ENCODE data around the gene PHACTR3.

Gene PHACTR3

GRCh38 chr20:59676126-59676850, 71.9 kb downstream of the PHACTR3 start:
- peak; percentile 42 for DNase-seq

- DNase-seq = peak; percentile 87
These were observed 72.5 kb downstream of the PHACTR3 start for GRCh38 chr20:59676851-59677182.

DNA sequence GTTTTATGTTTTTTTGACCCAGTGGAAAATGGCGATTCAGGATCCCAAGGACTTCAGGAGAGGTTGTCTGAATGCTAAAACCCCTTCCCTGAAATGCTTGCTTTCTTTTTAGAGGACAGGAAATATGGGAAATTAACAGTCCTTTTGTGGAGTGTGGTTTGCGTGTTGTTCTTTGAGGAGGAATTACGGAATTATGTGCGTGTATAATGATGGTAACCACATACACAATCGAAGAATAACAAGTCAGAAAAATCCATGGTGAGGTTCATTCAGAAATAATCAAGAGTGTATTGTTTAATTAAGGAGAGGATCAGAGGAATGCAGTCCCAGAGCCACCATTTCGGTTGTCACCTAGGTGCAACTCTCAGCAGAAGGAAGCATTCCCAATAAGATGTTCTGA, 73.2 kb downstream of the PHACTR3 start:
- no peak for DNase-seq

DNA sequence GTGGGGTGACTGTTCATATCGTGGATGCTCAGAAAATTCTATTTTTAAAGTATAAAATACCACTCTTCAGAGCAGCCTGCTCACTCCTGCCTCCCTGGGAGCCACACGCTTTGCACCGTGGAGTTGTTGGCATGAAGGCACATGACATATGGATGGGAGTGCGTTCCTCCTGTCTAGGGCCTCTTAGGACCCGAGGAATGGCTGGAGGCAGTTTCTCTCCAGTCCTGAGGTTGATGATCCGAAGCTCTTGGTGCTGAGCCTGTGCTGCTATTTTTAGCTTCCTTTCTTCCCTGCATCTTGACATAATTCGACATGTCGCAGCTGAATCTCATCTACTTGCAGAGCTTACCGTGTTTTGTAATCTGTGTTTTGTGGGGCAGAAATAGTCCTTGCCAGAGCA, 73.9 kb downstream of the PHACTR3 start:
- DNase-seq = peak; percentile 89

- peak; percentile 40 for DNase-seq
These were observed 74.6 kb downstream of the PHACTR3 start for GRCh38 chr20:59678951-59679350.

DNA sequence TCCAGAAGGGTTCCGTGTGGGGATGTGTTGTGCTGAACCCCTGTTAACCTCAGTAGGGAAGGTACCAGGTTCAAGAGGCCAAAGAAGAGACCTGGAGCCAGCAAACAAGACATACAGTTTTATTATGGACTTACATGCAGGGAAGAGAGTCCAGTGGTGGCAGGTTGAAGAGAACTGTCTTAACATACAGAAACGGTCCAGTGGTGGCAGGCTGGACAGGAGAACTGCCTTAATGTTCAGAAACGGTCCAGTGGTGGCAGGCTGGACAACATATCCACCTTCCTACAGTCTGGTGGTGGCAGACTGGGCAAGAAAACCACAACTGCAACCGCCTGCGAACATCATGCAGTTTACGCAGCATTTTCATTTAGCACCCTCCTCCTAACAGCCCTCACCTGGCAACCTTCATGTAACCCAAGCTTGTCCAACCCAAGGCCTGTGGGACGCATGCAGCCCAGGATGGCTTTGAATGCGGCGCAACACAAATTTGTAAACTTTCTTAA, 75.9 kb downstream of the PHACTR3 start:
- no peak for DNase-seq

DNA sequence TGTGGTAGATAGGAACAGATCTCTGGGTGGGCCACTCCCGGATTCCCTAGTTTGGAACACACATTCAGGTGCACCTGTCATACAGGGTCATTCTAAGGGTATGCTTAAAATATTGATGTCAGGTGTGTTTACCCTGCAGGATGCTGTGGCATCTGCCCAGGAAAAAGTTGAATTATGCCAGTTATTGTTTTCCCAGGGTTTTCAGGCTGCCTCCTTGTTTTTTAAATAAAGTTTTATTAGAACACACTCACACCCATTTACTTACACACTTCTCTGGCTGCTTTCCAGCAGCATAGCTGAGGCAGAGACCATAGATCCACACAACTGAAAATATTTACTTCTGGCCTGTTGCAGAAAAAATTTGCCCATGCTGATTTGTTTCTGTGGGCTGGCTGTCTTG, 76.5 kb downstream of the PHACTR3 start:
- DNase-seq = no peak

DNA sequence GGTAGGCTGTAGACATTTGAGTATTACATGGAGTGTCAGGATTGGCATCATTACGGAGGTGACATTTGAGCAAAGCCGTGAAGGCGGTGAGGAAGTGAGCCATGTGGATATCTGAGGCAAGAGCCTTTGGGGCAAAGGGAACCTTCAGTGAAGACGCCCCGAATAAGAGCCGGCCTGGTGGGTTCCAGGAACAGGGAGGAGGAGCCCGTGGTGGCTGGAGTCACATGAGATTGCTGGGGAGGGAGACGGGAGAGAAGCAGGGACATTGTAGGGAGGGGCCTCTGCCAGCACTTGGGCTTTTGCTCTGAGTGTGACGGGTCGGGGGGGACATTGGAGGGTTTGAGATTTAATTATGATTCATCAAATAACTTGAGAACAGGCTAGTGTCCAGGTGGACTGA, 78.3 kb downstream of the PHACTR3 start:
- DNase-seq = no peak

GRCh38 chr20:59683181-59683580, 78.8 kb downstream of the PHACTR3 start:
- no peak for DNase-seq

DNA sequence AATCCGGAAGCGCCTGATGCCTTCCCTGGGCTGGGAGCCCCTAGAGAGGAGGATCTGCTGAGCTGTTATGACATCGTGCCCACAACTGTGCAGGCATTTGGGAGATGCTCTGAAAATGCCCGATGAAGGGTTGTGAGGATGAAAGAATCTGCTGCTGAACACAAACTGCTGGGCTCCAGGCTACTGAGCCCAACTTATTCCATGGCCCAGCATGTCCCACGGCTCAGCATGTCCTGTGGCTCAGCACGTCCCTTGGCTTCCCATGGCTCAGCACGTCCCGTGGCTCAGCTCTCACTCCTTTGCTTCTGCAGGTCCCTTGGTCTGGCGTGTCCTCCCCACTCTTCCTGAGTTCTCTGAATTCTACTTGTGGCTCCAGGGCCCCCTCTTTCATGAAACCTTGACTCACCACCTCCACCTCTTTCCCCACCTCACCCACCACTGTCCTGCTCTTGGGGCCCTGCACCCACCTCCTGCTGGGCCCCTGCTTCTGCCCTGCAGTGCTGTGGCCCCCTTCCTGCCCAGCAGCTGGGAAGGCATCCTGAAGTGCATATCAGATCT, 80.4 kb downstream of the PHACTR3 start:
- no peak for DNase-seq

- no peak for DNase-seq
These were observed 82.3 kb downstream of the PHACTR3 start for GRCh38 chr20:59686404-59687346.

GRCh38 chr20:59688356-59688755, 84.0 kb downstream of the PHACTR3 start:
- no peak for DNase-seq

DNA sequence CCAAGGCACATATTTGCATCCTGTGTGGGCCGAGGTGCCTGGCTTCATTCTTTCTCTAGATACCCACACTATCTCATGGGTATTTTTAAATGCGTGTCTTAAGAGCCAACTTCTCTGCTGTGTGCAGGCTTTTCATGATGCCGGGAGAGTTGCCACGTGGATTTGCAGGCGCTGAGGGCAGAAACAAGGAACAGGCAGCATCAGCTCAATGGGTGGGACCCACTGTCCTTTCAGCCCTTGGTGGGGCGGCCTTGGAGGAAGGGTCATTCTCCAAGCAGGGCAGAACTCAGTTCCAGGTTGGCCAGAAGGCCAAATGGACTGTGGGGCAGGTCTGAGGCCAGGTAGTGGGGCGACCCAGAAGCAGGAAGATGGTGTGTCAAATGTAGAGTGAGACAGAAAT, 84.7 kb downstream of the PHACTR3 start:
- DNase-seq = no peak

DNA sequence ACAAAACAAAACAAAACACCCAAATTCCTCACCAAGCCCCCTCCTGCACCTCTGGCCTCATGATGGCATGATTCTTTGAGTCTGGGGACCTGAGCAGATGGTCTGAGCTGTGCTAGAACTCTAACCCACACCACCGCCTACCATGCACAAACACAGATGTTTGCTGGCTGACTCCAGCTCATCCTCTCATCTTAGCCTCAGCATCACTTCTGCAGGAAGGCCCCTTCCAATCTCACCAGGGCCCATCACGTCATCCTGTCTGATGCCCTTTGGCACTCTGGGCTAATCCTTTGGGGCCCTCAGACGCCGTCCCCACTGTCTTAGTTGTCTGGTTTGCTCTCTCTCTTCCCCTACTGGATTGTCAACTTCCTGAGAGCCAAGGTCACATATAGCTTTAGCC, 85.8 kb downstream of the PHACTR3 start:
- no peak for DNase-seq

DNA sequence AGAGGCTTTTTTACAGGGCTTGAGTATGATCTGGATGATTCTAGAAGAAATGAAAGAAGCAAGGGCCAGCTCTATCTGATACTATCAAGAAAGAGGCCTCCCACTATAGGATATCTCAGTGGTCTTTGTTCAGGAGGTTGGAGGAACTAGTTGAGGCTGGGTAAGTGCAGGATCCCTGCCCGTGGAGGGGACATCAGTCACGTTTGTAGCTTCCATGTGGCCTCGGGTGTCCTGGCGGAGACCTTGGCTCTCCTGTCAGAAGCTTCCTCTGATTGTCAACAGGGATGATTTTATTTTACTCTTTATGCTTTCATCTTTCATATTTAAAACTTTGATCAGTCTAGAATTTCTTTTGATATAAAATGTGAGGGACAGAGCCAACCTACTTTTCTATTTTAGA, 86.6 kb downstream of the PHACTR3 start:
- DNase-seq = no peak

DNA sequence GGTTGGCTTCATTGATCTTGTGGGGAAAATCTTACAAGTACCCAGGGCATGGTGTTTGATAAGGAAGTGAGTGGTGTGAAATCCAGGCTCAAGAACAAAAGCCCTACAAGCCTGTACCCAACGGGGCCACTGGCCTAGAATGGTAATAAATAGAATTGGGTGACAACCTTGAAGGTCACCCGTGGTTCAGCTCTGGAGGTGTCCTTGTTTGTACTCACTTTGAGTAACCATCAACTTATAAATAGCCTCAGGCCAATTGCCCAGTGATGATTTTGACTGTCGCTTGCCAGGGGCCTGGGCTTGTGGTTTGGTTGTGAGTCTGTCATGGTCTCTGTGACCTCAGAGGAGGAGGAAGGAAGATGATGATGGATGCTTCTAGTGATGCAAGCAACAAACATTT, 87.8 kb downstream of the PHACTR3 start:
- DNase-seq = no peak

DNA sequence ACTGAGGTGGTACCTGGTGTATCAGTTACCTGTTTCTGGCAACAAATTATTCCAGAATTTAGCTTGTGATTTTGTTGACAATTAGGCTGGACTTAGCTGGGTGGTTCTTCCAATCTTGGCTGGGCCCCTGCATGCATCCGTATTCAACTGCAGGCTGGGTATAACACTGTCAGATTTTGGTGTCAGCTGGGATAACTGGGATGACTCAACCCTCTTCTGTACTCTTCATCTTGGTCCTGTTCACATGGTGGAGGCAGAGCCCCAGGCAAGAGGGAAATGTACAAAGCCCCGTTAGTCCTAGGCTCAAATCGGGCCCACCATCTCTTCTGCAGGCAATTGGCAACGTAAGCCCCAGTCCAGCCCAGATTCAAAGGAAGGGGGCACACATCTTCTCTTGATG, 89.2 kb downstream of the PHACTR3 start:
- DNase-seq = no peak

GRCh38 chr20:59696476-59696875, 92.1 kb downstream of the PHACTR3 start:
- DNase-seq = no peak

DNA sequence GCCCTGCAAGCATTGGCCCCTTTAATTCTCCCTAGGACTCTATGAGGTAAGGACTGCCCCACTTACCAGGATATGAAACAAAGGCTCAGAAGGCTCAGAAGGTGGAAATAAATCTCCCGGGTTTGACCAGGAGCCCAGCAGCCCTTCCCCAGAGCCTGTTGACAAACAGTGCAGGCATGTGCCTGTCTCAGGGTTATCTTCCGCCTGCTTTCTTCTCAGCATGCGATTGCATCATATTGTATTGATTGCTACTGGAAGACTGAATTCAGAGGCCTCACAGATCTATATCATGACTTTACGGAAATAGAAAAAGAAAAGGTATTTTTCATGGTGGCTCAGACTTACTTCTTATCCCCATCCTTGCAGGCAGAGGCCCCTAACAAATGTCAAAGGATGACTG, 92.7 kb downstream of the PHACTR3 start:
- DNase-seq = no peak

GRCh38 chr20:59698598-59698997, 94.3 kb downstream of the PHACTR3 start:
- no peak for DNase-seq

GRCh38 chr20:59701236-59701635, 96.9 kb downstream of the PHACTR3 start:
- DNase-seq = peak; percentile 75

GRCh38 chr20:59703046-59703445, 98.7 kb downstream of the PHACTR3 start:
- no peak for DNase-seq

- no peak for DNase-seq
These were observed 101.5 kb downstream of the PHACTR3 start for GRCh38 chr20:59705651-59706399.
